ENCODE measurements around the gene MRC2.
"Not testable (repeated sequence)": the region's sequence is repeated elsewhere in the genome, so short reads cannot be mapped to it uniquely, and the experiment has no call there.

The MRC2 gene, protein sequence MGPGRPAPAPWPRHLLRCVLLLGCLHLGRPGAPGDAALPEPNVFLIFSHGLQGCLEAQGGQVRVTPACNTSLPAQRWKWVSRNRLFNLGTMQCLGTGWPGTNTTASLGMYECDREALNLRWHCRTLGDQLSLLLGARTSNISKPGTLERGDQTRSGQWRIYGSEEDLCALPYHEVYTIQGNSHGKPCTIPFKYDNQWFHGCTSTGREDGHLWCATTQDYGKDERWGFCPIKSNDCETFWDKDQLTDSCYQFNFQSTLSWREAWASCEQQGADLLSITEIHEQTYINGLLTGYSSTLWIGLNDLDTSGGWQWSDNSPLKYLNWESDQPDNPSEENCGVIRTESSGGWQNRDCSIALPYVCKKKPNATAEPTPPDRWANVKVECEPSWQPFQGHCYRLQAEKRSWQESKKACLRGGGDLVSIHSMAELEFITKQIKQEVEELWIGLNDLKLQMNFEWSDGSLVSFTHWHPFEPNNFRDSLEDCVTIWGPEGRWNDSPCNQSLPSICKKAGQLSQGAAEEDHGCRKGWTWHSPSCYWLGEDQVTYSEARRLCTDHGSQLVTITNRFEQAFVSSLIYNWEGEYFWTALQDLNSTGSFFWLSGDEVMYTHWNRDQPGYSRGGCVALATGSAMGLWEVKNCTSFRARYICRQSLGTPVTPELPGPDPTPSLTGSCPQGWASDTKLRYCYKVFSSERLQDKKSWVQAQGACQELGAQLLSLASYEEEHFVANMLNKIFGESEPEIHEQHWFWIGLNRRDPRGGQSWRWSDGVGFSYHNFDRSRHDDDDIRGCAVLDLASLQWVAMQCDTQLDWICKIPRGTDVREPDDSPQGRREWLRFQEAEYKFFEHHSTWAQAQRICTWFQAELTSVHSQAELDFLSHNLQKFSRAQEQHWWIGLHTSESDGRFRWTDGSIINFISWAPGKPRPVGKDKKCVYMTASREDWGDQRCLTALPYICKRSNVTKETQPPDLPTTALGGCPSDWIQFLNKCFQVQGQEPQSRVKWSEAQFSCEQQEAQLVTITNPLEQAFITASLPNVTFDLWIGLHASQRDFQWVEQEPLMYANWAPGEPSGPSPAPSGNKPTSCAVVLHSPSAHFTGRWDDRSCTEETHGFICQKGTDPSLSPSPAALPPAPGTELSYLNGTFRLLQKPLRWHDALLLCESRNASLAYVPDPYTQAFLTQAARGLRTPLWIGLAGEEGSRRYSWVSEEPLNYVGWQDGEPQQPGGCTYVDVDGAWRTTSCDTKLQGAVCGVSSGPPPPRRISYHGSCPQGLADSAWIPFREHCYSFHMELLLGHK (N-terminal part only)

DNA sequence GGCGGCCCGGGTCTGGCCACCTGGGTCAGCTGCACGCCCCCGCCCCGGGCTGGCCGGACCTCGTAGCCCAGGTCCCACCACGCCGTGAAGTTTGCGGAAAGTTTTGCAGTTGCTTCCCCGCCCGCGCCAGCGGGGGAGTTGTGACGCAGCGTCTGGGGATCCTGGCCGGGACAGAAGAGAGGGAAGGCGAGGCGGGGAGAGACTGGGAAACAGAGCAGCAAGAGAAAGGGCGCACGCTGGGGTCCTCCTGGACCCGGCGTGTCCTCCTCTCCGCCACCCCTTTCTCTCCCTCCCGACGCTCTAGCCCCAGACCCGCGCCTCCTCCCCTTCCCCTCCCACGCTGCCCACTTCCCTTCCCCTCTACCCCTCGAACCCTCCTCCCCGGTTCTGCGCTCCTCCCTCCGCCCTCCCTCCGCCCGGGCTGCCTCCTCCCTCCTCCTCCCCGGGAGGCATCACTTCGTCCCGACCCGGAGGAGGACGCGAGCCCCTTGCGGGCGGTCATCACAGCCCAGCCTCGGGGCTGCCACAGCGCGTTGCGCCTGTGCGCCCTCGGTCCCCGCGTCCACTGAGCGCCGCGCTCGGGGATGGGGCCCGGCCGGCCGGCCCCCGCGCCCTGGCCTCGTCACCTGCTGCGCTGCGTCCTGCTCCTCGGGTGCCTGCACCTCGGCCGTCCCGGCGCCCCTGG lies at the start of gene MRC2:
Gene MRC2, plus strand, starts transcription at position 452 of the 685 bp plus-strand sequence. Its CDS starts 133 bp downstream, at position 585.
- peak; percentile 44 to 65 for DNase-seq

DNA sequence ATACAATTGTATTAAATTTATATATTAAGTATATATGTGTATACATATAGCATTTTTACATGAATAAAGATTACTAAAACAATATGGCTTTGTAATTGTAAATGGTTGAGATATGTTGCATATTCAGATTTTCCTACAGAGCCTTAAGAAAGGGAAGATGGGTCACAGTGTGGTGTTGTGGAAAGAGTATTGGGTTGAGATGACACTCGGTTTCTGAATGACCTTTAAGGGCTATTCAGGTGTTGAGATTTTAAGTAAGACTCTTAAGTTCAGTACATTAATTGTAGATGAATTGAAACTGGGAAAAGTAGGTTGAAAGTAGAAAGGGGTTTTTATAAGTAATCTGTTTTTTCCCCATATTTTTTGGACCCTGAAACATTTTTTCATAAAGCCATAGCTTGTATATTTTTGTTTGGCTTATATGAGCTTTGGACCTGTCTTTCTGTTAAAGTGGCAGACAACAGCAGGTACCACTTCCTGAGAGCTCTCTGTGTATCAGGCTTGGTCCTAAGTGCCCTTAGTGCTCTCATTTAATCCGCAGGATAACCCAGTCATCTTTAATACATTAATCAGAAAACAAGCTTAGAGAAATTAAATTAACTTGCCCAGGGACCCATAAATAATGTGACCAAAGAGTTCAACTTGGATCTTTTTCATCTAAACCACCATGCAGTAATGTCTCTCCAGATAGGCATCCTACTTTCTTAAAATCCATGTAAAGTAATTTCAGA lies 48.5 kb upstream of the MRC2 start:
- no peak for DNase-seq

DNA sequence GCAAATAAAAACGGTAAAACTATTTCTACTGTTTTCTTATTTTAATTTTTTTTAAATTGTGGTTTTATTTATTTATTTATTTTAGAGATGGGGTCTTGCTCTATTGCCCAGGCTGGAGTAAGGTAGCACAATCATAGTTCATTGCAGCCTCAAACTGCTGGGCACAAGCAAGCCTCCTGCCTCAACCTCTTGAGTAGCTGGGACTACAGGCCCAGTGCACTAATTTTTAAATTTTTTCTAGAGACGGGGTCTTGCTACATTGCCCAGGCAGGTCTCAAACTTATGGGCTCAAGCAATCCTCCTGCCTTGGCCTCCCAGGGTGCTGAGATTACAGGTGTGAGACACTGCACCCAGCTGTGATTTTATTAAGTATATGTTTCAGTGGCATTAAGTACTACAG lies 46.5 kb upstream of the MRC2 start:
- DNase-seq = no peak

DNA sequence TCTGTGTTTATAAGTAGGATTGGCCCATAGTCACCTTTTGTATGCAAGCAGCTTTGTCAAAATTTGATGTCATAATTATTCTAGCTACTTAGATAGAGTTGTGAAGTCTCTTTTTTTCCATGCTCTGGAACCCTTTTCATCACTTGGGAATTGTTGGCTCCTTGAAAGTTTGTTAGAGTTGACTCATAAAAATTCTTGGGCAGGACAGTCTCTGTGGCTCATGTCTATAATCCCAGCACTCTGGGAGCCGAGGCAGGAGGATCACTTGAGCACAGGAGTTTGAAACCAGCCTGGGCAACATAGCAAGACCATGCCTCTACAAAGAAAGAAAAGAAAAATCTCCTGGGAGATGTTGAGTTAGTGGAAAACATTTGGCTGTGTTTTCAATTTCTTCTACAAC lies 45.7 kb upstream of the MRC2 start:
- DNase-seq = no peak

DNA sequence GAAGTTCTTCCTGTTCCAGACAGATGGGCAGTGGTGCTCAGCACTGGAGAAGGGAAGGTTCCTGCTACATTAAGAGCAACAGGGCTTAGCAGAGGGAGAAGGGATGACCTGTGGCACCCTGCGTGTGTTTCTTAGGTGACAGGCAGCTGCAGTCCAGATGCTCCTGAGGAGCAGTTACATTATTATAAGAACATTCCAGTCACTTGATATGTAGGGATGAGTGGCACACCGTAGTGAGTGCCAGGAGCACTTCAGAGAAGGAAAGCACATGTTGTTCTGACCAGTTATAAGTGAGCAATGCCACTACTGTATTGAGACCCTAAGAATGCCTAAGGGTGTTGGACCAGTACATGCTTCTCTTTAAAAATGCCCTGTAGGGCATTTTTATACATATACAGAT lies 39.9 kb upstream of the MRC2 start:
- DNase-seq = no peak

DNA sequence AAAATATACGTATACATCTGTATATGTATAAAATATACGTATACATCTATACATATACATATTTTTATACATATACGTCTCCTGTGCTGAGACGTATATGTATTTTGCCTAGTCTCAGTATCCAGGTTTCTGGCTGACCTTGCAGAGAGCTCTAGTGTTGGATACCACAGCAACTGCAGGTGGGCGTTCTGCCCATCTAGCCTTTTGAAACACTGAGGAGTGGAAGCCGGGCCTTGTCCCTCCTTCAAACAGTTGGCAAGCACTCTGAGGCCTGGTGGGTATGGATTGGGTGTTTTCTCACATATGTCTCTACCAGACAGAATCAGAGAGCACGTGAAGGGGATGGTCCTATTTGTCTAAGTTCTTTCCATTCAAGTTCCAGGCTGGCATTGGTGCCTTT lies 39.4 kb upstream of the MRC2 start:
- DNase-seq = no peak

DNA sequence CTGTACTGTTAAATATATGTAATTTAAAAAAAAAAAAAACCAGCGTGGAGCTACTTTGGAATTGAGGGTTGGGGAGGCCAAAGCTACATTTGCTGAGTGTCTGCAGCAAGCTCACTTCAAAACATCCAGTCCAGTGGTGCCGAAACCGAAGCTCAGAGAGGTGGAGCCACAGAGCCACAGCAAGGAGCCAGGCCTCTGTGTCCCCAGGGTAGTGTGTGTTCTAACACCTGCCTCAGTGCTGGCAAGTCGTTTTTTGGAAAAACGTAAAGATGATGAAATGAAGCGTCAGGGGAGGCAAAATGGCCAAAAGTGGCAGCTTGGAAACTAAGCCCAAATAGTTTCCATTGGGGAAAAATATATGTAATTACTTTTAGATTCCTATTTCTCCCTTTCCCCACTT lies 36.1 kb upstream of the MRC2 start:
- no peak for DNase-seq

DNA sequence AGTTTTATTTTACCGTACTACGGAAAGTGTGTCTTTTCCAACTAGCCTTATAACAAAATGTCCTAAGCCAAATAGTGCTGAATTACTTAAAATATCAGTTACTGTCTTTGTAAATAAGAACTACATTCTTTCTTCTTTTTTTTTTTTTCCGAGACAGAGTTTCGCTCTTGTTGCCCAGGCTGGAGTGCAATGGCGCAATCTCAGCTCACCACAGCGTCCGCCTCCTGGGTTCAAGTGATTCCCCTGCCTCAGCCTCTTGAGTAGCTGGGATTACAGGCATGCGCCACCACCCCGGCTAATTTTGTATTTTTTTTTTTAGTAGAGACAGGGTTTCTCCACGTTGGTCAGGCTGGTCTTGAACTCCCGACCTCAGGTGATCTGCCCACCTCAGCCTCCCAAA lies 35.6 kb upstream of the MRC2 start:
- not testable (repeated sequence) for DNase-seq

DNA sequence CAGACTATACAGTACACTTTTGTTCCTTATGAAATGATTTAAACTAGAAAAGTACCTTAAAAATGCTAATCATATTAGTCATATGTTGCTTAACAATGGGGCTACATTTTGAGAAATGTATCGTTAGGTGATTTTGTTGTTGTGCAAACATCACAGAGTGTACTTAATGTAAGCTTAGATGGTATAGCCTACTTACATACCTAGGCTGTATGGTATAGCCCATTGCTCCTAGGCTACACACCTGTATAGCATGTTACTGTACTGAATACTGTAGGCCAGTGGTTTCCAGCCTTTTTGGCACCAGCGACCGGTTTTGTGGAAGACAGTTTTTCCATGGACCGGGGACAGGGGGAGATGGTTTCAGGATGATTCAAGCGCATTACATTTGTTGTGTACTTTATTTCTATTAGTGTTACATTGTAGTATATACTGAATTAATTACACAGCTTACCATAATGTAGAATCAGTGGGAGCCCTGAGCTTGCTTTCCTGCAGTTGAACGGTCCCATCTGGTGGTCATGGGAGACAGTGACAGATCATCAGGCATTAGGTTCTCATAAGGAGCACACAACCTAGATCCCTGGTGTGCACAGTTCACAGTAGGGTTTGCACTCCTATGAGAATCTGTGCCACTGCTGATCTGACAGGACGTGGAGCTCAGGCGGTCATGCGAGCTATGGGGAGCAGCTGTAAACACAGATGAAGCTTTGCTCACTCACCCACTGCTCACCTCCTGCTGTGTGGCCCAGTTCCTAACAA lies 35.0 kb upstream of the MRC2 start:
- no peak for DNase-seq

DNA sequence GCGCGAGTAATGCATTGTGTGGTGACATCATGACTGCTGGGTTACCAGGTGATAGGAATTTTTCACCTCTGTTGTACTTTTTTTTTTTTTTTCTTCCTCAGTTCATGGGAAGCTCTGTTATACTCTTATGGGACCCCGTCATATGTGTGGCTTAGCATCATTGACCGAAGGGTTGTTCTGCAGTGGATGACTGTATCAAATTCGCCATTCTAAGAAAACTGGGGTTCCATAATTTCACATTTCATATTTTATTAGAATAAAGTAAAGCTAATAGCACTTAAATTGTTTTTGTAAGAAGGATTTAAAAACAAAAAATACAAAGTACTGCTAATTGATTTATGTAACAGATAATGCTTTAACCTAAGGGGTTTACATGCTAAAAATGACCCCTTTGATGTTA lies 32.0 kb upstream of the MRC2 start:
- DNase-seq = no peak

DNA sequence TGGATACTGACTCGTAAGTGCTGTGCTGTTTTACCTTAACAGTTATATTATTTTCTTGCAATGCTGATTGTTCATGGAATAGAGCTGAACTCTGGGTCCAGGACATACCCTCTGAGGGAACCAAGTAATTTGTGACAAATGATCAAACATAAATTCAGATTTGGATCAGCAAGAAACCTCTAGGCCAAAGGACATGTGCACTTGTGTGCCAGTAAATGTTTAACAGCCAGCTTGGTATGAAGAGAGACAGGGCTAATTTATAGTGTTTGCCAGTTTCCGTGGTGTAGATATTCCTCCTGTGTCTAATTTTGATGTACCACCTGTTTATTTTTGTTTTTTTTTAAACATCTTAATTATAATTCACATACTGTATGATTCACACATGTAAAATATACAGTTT lies 30.8 kb upstream of the MRC2 start:
- DNase-seq = no peak

DNA sequence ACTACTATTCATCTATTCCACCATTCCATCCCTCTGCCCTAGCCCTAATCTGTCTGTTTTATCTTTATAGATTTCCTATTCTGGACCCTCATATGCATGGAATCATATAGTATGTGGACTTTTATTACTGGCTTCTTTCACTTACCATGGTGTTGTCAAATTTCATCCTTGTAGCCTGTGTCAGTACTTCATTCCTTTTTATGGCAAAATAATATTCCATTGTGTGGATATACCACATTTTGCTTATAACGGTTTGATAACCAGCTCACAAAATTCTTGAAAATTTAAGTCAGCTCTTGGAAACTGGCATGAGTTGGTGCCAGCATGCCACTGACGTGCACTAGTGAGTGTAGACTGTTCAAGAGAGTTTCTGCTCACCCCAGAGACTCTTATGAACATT lies 30.3 kb upstream of the MRC2 start:
- no peak for DNase-seq

DNA sequence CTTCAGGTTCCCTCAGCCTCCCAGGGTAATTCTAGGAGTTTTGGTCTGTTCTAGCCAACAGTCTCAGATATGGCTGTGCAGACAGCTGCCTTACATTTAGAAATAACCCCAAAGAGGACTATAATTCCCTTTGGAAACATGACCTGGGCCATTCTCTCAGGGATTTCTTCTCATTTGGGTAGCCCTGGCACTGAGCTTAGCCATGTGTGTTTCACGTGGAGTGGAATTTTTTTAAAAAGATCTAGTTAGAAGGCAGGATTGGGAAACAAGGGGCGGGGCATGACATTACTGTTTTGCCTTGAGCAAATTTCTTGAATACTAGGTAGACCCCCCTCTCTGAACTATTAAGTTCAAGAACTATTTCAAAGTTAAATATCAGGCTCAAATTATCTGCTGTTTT lies 29.6 kb upstream of the MRC2 start:
- no peak for DNase-seq

DNA sequence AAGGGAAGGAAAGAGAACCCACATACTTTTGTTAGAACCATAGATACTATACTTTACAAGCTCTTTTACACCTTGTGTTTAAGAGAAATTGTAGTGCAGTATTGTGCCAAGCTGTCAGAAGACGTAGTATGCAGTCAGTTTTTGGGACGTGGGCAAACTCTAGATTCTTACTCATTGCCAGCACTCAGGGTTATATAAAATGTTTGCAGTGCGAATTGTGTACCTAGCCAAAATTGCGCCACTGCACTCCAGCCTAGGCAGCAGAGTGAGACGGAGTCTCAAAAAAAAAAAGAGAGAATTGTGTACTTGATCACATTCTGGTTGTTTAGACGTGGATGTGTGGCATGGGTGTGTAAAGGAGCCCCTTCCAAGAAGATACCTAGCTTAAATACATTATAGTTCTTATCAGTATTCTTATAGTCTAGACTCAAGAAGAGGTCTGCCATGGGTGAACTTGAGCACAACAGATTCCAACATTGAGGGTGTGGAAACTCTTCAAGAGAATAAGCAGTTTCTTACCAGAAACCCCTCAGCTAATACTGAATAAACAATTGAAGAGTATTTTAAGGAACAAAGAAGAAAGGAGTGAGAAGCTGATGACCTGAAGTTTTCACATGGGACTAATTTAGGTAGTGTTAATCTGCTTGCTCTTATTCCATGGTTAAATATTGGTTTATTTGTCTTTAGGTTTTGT lies 27.4 kb upstream of the MRC2 start:
- DNase-seq = no peak

DNA sequence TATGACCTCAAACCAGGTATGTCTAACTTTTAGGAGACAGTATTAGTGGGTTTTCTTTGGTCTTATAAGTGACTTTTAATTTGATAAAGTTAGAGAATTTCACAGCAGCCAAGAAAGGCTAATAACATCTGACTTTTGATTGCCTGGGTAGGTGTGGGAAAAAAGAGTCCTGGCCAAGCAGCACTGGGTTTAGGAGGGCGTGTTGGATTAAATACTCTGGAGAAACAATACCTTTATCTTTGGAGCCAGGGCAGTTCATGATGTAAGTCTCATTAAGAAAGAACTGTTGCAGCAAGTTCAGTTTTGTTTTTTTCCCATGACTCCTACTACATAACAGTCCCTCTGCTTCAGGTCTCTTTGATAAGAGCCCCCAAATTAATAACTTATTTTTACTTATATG lies 26.7 kb upstream of the MRC2 start:
- no peak for DNase-seq

DNA sequence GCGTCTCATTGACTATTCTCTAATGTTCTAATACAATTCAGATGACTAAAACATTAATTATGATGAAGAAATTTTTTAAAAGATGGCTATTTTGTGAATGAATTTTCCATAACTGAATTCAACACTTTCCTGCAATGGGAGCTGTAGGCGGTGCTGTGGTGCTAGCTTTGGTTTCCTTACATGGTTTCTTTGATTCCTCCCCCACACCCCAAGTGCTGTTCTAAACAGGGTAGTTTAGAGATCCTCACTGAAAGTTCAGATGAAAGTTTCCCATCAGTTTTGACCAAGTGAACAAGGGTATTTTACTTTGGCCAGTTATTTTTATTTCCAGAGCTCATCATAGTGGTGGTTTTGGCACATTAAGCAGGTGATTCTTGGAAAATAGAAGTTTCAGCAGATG lies 26.0 kb upstream of the MRC2 start:
- no peak for DNase-seq

DNA sequence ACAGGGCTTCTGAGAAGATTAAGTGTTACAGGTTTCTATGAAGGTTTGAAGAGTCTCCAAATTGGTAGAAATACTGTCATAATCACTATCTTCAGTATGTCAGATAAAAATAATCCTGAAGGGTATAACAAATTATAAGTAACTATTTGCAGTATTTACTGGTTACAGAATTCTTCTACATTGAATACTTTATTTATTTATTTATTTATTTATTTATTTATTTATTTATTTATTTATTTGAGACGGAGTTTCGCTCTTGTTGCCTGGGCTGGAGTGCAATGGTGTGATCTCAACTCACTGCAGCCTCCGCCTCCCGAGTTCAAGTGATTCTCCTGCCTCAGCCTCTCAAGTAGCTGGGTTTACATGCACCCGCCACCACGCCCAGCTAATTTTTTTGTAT lies 23.7 kb upstream of the MRC2 start:
- DNase-seq = not testable (repeated sequence)

DNA sequence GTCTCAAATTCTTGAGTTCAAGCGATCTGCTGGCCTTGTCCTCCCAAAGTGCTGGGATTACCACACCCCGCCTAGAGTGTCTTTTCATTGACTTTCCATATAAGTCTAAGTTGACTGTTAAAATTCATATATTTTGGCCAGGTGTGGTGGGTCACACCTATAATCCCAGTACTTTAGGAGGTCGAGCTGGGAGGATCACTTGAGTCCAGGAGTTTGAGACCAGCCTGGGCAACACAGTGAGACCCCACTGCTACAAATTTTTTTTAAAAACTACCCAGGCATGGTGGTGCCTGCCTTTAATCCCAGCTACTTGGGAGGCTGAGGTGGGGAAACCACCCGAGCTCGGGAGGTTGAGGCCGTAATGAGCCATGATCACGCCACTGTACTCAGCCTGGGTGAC lies 21.9 kb upstream of the MRC2 start:
- DNase-seq = no peak

DNA sequence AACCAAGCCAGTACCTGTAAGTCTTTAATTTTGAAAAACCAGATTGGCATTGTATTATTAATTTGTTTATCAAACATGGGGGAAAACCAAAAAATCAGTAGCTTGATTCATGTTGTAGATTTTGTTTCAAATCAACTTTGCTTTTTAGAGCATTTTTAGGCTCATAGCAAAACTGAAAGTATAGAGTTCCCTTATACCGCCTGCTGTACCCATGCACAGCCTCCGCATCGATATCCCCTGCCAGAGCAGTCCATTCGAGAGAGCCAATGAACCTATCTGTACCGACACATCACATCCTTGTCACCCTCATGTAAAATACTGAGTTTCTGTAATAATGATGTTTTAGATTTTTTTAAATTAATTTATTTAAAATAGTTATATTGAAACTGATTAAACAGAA lies 16.2 kb upstream of the MRC2 start:
- no peak for DNase-seq

DNA sequence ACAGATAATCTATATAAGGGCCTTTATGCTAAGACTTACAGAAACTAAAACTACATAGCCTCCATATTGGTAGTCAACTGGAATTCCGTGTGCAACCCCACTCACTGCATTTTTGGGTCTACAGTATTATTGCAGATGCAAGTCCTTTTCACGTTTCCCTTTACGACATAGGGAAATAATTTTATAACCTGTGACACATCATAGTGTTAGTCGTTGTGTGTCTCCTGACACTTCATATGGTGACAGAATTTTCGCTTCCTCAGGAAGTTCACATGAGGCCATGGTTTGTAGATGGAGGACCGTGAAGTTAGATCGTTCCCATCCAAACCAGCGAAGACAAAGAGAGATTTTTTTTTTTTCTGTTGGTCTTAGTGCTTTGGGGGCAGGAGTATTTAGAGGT lies 15.7 kb upstream of the MRC2 start:
- no peak for DNase-seq

DNA sequence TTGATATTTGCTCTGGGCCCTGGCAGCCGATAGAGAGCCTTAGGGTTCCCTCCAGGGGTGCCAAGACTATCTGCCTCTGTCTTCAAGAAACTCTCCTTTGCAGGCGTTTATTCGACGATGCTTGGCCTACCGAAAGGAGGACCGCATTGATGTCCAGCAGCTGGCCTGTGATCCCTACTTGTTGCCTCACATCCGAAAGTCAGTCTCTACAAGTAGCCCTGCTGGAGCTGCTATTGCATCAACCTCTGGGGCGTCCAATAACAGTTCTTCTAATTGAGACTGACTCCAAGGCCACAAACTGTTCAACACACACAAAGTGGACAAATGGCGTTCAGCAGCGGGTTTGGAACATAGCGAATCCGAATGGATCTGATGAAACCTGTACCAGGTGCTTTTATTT lies 15.2 kb upstream of the MRC2 start:
- DNase-seq = not testable (repeated sequence)
